Omental fat pad (tissue), 4 donors: ENCODE data around the gene IPO8. TPM values are rescaled to one million over a fixed set of nuclear protein-coding genes. Genes with fewer than 3 reads are reported as not detected.

Experiments used
- ATAC-seq: fragments of 150-250 bp; one replicate; pipeline ENCODE4 v1.9.1; 2016; ENCODE audit warnings: mild to moderate bottlenecking, moderate library complexity; ENCODE audit not compliant: low FRiP score
- DNase-seq: peaks from one replicate; pipeline ENCODE4 v3.0.0-alpha.2; 2019; ENCODE audit warnings: low spot score
- CTCF ChIP-seq, 3 donors: fragments of 450-650 bp; IDR thresholded peaks; one replicate each; pipeline ENCODE4 v1.5.1; 2016 to 2017; ENCODE audit warnings: antibody characterized with exemption in 3 of 3, mild to moderate bottlenecking in 3 of 3, moderate library complexity in 2 of 3
- total RNA-seq, 4 donors: library from RNA; depleted of rRNA; stranded (reverse); fragments of >200 nt; gene quantifications; one replicate each; pipeline ENCODE4 v1.1.0, GENCODE V29; 2016

Gene IPO8
- total RNA-seq, 4 donors from 2014 or later = 34.2 to 46.1 (median 39.2) TPM

- ATAC-seq = no peak
- DNase-seq = no peak
- TF ChIP-seq CTCF (IDR thresholded peaks at IDR 0.05) = no peak
Measured at GRCh38 chr12:30646821-30647220, 48.8 kb downstream of the IPO8 start.

GRCh38 chr12:30643366-30643765 lies 52.3 kb downstream of the IPO8 start:
- DNase-seq = no peak
- ATAC-seq = no peak
- no peak for TF ChIP-seq CTCF (IDR thresholded peaks at IDR 0.05)

- TF ChIP-seq CTCF (IDR thresholded peaks at IDR 0.05) = no peak
- ATAC-seq (no peak), DNase-seq (no peak)
Measured at GRCh38 chr12:30640392-30640791, 55.3 kb downstream of the IPO8 start.

GRCh38 chr12:30635385-30635784 lies 60.3 kb downstream of the IPO8 start:
- ATAC-seq = no peak
- no peak for DNase-seq
- no peak for TF ChIP-seq CTCF (IDR thresholded peaks at IDR 0.05)

- ATAC-seq (no peak), DNase-seq (no peak)
- TF ChIP-seq CTCF (IDR thresholded peaks at IDR 0.05) = no peak
Measured at GRCh38 chr12:30631740-30632139, 63.9 kb downstream of the IPO8 start.

GRCh38 chr12:30630979-30631285 lies 64.7 kb downstream of the IPO8 start:
- TF ChIP-seq CTCF (IDR thresholded peaks at IDR 0.05) = no peak
- ATAC-seq = no peak
- DNase-seq = no peak

- no peak for ATAC-seq
Measured at GRCh38 chr12:30630076-30630978, 65.3 kb downstream of the IPO8 start.

More at GRCh38 chr12:30630076-30630978, 65.3 kb downstream of the IPO8 start:
- TF ChIP-seq CTCF (IDR thresholded peaks at IDR 0.05) = no peak
- DNase-seq = no peak
